Tibial artery (tissue), 4 donors: ENCODE measurements around the gene KMT2D.

Source experiments
- DNase-seq, 2 donors: peaks; one replicate each; pipeline ENCODE4 v3.0.0-alpha.2; 2019
- H3K27ac ChIP-seq, 2 donors: fragments of 200-600 bp; sonication (generic) in 1 of 2; 1 replicate in 1 of 2; 2 replicates in 1 of 2; pipeline ENCODE4 v1.5.1; 2018 to 2019; ENCODE audit warnings: mild to moderate bottlenecking in 1 of 2
- H3K27me3 ChIP-seq, 2 donors: fragments of 200-600 bp; sonication (generic) in 1 of 2; one replicate each; pipeline versions ENCODE4 v1.5.1 to v1.6.0; 2016 to 2019
- H3K36me3 ChIP-seq, 3 donors: fragments of 200-600 bp; sonication (generic) in 2 of 3; one replicate each; pipeline ENCODE4 v1.5.1; 2016 to 2019; ENCODE audit warnings: mild to moderate bottlenecking in 2 of 3
- H3K4me1 ChIP-seq, 4 donors: fragments of 200-600 bp; sonication (generic) in 2 of 4; 1 replicate in 3 of 4; 2 replicates in 1 of 4; pipeline ENCODE4 v1.5.1; 2016 to 2019
- H3K4me3 ChIP-seq, 2 donors: fragments of 200-600 bp; sonication (generic) in 1 of 2; 1 replicate in 1 of 2; 2 replicates in 1 of 2; pipeline ENCODE4 v1.5.1; 2018 to 2019; ENCODE audit warnings: mild to moderate bottlenecking in 2 of 2
- H3K9me3 ChIP-seq, 3 donors: fragments of 200-600 bp; sonication (generic) in 1 of 3; one replicate each; pipeline ENCODE4 v1.5.1; 2016 to 2019
- CTCF ChIP-seq, 2 experiments: fragments of 200-600 bp in 1 of 2; fragments of 450-650 bp in 1 of 2; IDR thresholded peaks; one replicate each; pipeline ENCODE4 v1.5.1; 2017 to 2019; ENCODE audit warnings: antibody characterized with exemption in 2 of 2, mild to moderate bottlenecking in 1 of 2, moderate library complexity in 1 of 2
- intact Hi-C: fragments of 100-400 bp; cut with DNase I; formaldehyde crosslinking; loops from one replicate; pipeline ENCODE4 v1.15.0; 2023; ENCODE audit warnings: low total_unique reads

The KMT2D gene

GRCh38 chr12:49017891-49018260 lies 42.7 kb downstream of the KMT2D start:
- Histone ChIP-seq H3K27me3 (no peaks in the 10 kb centered on the region), H3K4me3 (peak overlapping the region; percentile 70 to 88), H3K36me3 (peaks cover 16 to 30% (median 22%) of the 10 kb centered on the region in 3 donors), H3K4me1 (peaks cover 0 to 23% (median 14%) of the 10 kb centered on the region in 4 donors), H3K9me3 (no peaks in the 10 kb centered on the region), H3K27ac (peak overlapping the region; percentile 90 to 94)
- DNase-seq = no peak
- no peak for TF ChIP-seq CTCF (IDR thresholded peaks at IDR 0.05)
- intact Hi-C loops = no loop called here

- Histone ChIP-seq H3K9me3 (no peaks in the 10 kb centered on the region), H3K4me1 (peaks cover 0 to 23% (median 14%) of the 10 kb centered on the region in 4 donors), H3K4me3 (no peak overlapping the region), H3K36me3 (peaks cover 24 to 31% (median 28%) of the 10 kb centered on the region in 3 donors), H3K27ac (no peak overlapping the region), H3K27me3 (no peaks in the 10 kb centered on the region)
- no peak for TF ChIP-seq CTCF (IDR thresholded peaks at IDR 0.05)
- intact Hi-C loops = no loop called here
- DNase-seq = no peak
Measured at GRCh38 chr12:49015196-49015595, 45.4 kb downstream of the KMT2D start.

- intact Hi-C loops = no loop called here
- Histone ChIP-seq H3K4me3 (no peak overlapping the region), H3K27me3 (no peaks in the 10 kb centered on the region), H3K36me3 (peaks cover 28 to 35% (median 35%) of the 10 kb centered on the region in 3 donors), H3K4me1 (peaks cover 0 to 22% (median 14%) of the 10 kb centered on the region in 4 donors), H3K9me3 (no peaks in the 10 kb centered on the region), H3K27ac (no peak overlapping the region)
- TF ChIP-seq CTCF (IDR thresholded peaks at IDR 0.05) = no peak
- no peak for DNase-seq
Measured at GRCh38 chr12:49014547-49014946, 46.0 kb downstream of the KMT2D start.

GRCh38 chr12:49013428-49013827 lies 47.2 kb downstream of the KMT2D start:
- H3K27me3 ChIP-seq = no peaks in the 10 kb centered on the region
- no peaks in the 10 kb centered on the region for H3K9me3 ChIP-seq
- no peak for TF ChIP-seq CTCF (IDR thresholded peaks at IDR 0.05)
- intact Hi-C loops = no loop called here
- no peak overlapping the region for H3K27ac ChIP-seq
- H3K4me3 ChIP-seq = no peak overlapping the region
- H3K4me1 ChIP-seq = peaks cover 0 to 18% (median 12%) of the 10 kb centered on the region in 4 donors
- peaks cover 28 to 46% (median 36%) of the 10 kb centered on the region in 3 donors for H3K36me3 ChIP-seq
- no peak for DNase-seq

GRCh38 chr12:49012739-49013138 lies 47.9 kb downstream of the KMT2D start:
- no peak for DNase-seq
- Histone ChIP-seq H3K27me3 (no peaks in the 10 kb centered on the region), H3K36me3 (peaks cover 28 to 53% (median 36%) of the 10 kb centered on the region in 3 donors), H3K4me3 (no peak overlapping the region), H3K4me1 (peaks cover 0 to 14% (median 8%) of the 10 kb centered on the region in 4 donors), H3K27ac (no peak overlapping the region), H3K9me3 (no peaks in the 10 kb centered on the region)
- no peak for TF ChIP-seq CTCF (IDR thresholded peaks at IDR 0.05)
- intact Hi-C loops = no loop called here
